ES-I3 (cell line): ENCODE measurements around the gene ESYT3.
"Not testable (repeated sequence)": the region's sequence is repeated elsewhere in the genome, so short reads cannot be mapped to it uniquely, and the experiment has no call there.

ENCODE experiments used
- H3K36me3 ChIP-seq: 2 replicates; pipeline ENCODE4 v1.6.1; 2013; ENCODE audit warnings: mild to moderate bottlenecking, low read length, control low read depth, moderate library complexity; ENCODE audit not compliant: insufficient read depth
- H3K4me1 ChIP-seq: 2 replicates; pipeline ENCODE4 v1.6.1; 2013; ENCODE audit warnings: mild to moderate bottlenecking, control low read depth, low read length; ENCODE audit not compliant: insufficient read depth
- H3K9ac ChIP-seq: 2 replicates; pipeline ENCODE4 v1.6.1; 2013; ENCODE audit warnings: low read depth, mild to moderate bottlenecking, low read length, moderate library complexity
- H3K9me3 ChIP-seq: 2 replicates; pipeline ENCODE4 v1.6.1; 2013; ENCODE audit warnings: mild to moderate bottlenecking, low read length, moderate library complexity; ENCODE audit not compliant: control insufficient read depth, insufficient read depth

Gene ESYT3

GRCh38 chr3:138442433-138442832 is 8.0 kb downstream of the ESYT3 start:
- H3K9ac ChIP-seq = no peak overlapping the region
- peaks cover 41% of the 10 kb centered on the region for H3K4me1 ChIP-seq
- H3K36me3 ChIP-seq = no peaks in the 10 kb centered on the region; the same call in 1 of the 2 replicates
- no peaks in the 10 kb centered on the region for H3K9me3 ChIP-seq

- no peak overlapping the region for H3K9ac ChIP-seq
- peaks cover 41% of the 10 kb centered on the region for H3K4me1 ChIP-seq
- H3K36me3 ChIP-seq = no peaks in the 10 kb centered on the region; the same call in 1 of the 2 replicates
- no peaks in the 10 kb centered on the region for H3K9me3 ChIP-seq
Observed at GRCh38 chr3:138443091-138443490, 8.7 kb downstream of the ESYT3 start.

- Histone ChIP-seq H3K4me1 (peaks cover 41% of the 10 kb centered on the region), H3K9ac (no peak overlapping the region), H3K36me3 (no peaks in the 10 kb centered on the region; the same call in 1 of the 2 replicates), H3K9me3 (no peaks in the 10 kb centered on the region)
Observed at GRCh38 chr3:138443521-138444503, 9.4 kb downstream of the ESYT3 start.

GRCh38 chr3:138445236-138445635 is 10.8 kb downstream of the ESYT3 start:
- no peak overlapping the region for H3K9ac ChIP-seq
- H3K9me3 ChIP-seq = no peaks in the 10 kb centered on the region
- H3K36me3 ChIP-seq = no peaks in the 10 kb centered on the region; the same call in 1 of the 2 replicates
- H3K4me1 ChIP-seq = peaks cover 34% of the 10 kb centered on the region

- Histone ChIP-seq H3K9me3 (no peaks in the 10 kb centered on the region), H3K4me1 (peaks cover 38% of the 10 kb centered on the region)
Observed at GRCh38 chr3:138445654-138446053, 11.2 kb downstream of the ESYT3 start.

GRCh38 chr3:138448631-138449030 is 14.2 kb downstream of the ESYT3 start:
- Histone ChIP-seq H3K36me3 (no peaks in the 10 kb centered on the region; the same call in 1 of the 2 replicates), H3K4me1 (peaks cover 21% of the 10 kb centered on the region), H3K9me3 (no peaks in the 10 kb centered on the region), H3K9ac (no peak overlapping the region)

More at GRCh38 chr3:138445654-138446053, 11.2 kb downstream of the ESYT3 start:
- H3K9ac ChIP-seq = no peak overlapping the region
- H3K36me3 ChIP-seq = no peaks in the 10 kb centered on the region; the same call in 1 of the 2 replicates

GRCh38 chr3:138449490-138449889 is 15.1 kb downstream of the ESYT3 start:
- Histone ChIP-seq H3K36me3 (no peaks in the 10 kb centered on the region; the same call in 1 of the 2 replicates), H3K4me1 (peaks cover 17% of the 10 kb centered on the region), H3K9me3 (no peaks in the 10 kb centered on the region), H3K9ac (no peak overlapping the region)

- Histone ChIP-seq H3K9ac (no peak overlapping the region), H3K4me1 (peaks cover 16% of the 10 kb centered on the region), H3K36me3 (no peaks in the 10 kb centered on the region; the same call in 1 of the 2 replicates), H3K9me3 (no peaks in the 10 kb centered on the region)
Observed at GRCh38 chr3:138450181-138450580, 15.8 kb downstream of the ESYT3 start.

GRCh38 chr3:138450704-138451424 is 16.4 kb downstream of the ESYT3 start:
- peaks cover 16% of the 10 kb centered on the region for H3K4me1 ChIP-seq
- no peak overlapping the region for H3K9ac ChIP-seq
- H3K36me3 ChIP-seq = no peaks in the 10 kb centered on the region; the same call in 1 of the 2 replicates

GRCh38 chr3:138451595-138452162 is 17.3 kb downstream of the ESYT3 start:
- H3K36me3 ChIP-seq = no peaks in the 10 kb centered on the region; the same call in 1 of the 2 replicates
- H3K4me1 ChIP-seq = peaks cover 16% of the 10 kb centered on the region
- H3K9ac ChIP-seq = no peak overlapping the region
- no peaks in the 10 kb centered on the region for H3K9me3 ChIP-seq

More at GRCh38 chr3:138450704-138451424, 16.4 kb downstream of the ESYT3 start:
- no peaks in the 10 kb centered on the region for H3K9me3 ChIP-seq

GRCh38 chr3:138452436-138452835 is 18.0 kb downstream of the ESYT3 start:
- Histone ChIP-seq H3K9ac (no peak overlapping the region), H3K36me3 (no peaks in the 10 kb centered on the region; the same call in 1 of the 2 replicates), H3K9me3 (peaks cover 6% of the 10 kb centered on the region; the same call in 1 of the 2 replicates), H3K4me1 (peaks cover 18% of the 10 kb centered on the region)

GRCh38 chr3:138453940-138454339 is 19.5 kb downstream of the ESYT3 start:
- not testable (repeated sequence) for H3K9me3 ChIP-seq, H3K36me3 ChIP-seq, H3K9ac ChIP-seq
- H3K4me1 ChIP-seq = peaks cover 28% of the 10 kb centered on the region

GRCh38 chr3:138455801-138456716 is 21.6 kb downstream of the ESYT3 start:
- H3K36me3 ChIP-seq = no peaks in the 10 kb centered on the region; the same call in 1 of the 2 replicates
- no peak overlapping the region for H3K9ac ChIP-seq
- H3K4me1 ChIP-seq = peaks cover 20% of the 10 kb centered on the region
- H3K9me3 ChIP-seq = peaks cover 6% of the 10 kb centered on the region; the same call in 1 of the 2 replicates
